ENCODE data around the gene RAMAC.

RAMAC gene

GRCh38 chr15:82993144-82993543 is 7.1 kb downstream of the RAMAC start:
- no peaks in the 10 kb centered on the region for H3K79me2 ChIP-seq (ENCODE audit: low read length)
- H3K4me2 ChIP-seq (ENCODE audit: low read length) = no peak overlapping the region
- H3K36me3 ChIP-seq (replicated peaks; ENCODE audit: low read depth, low read length) = peaks cover 18% of the 10 kb centered on the region
- H3K27me3 ChIP-seq (ENCODE audit: low read depth, low read length) = no peaks in the 10 kb centered on the region
- H4K20me1 ChIP-seq (ENCODE audit: insufficient read depth, low read length) = no peaks in the 10 kb centered on the region
- H3K27ac ChIP-seq (ENCODE audit: low read length) = no peak overlapping the region
- H2AFZ ChIP-seq (ENCODE audit: low read depth, low read length) = no peak overlapping the region
- H3K4me3 ChIP-seq (ENCODE audit: low read length) = no peak overlapping the region
- no peak for TF ChIP-seq EZH2phosphoT487 (IDR thresholded peaks at IDR 0.05; ENCODE audit: low read depth)
- TF ChIP-seq CTCF (IDR thresholded peaks at IDR 0.05; ENCODE audit: low read depth, low read length) = no peak
- no peaks in the 10 kb centered on the region for H3K9me3 ChIP-seq (ENCODE audit: insufficient read depth, low read length)
- H3K9ac ChIP-seq (ENCODE audit: low read length) = no peak overlapping the region
- no peaks in the 10 kb centered on the region for H3K4me1 ChIP-seq (ENCODE audit: low read length)

GRCh38 chr15:82995076-82995475 is 9.1 kb downstream of the RAMAC start:
- Histone ChIP-seq H3K79me2 (ENCODE audit: low read length) (no peaks in the 10 kb centered on the region), H3K4me2 (ENCODE audit: low read length) (no peak overlapping the region), H3K27ac (ENCODE audit: low read length) (no peak overlapping the region), H2AFZ (ENCODE audit: low read depth, low read length) (no peak overlapping the region), H4K20me1 (ENCODE audit: insufficient read depth, low read length) (no peaks in the 10 kb centered on the region), H3K36me3 (replicated peaks; ENCODE audit: low read depth, low read length) (peaks cover 8% of the 10 kb centered on the region), H3K4me1 (ENCODE audit: low read length) (peaks cover 3% of the 10 kb centered on the region), H3K9ac (ENCODE audit: low read length) (no peak overlapping the region), H3K9me3 (ENCODE audit: insufficient read depth, low read length) (no peaks in the 10 kb centered on the region), H3K27me3 (ENCODE audit: low read depth, low read length) (no peaks in the 10 kb centered on the region), H3K4me3 (ENCODE audit: low read length) (no peak overlapping the region)
- TF ChIP-seq EZH2phosphoT487 (IDR thresholded peaks at IDR 0.05; ENCODE audit: low read depth) (no peak), CTCF (IDR thresholded peaks at IDR 0.05; ENCODE audit: low read depth, low read length) (no peak)

GRCh38 chr15:82995938-82996337 is 9.9 kb downstream of the RAMAC start:
- no peak overlapping the region for H3K4me2 ChIP-seq (ENCODE audit: low read length)
- H3K79me2 ChIP-seq (ENCODE audit: low read length) = no peaks in the 10 kb centered on the region
- peaks cover 4% of the 10 kb centered on the region for H3K36me3 ChIP-seq (replicated peaks; ENCODE audit: low read depth, low read length)
- TF ChIP-seq EZH2phosphoT487 (IDR thresholded peaks at IDR 0.05; ENCODE audit: low read depth) = no peak
- no peak for TF ChIP-seq CTCF (IDR thresholded peaks at IDR 0.05; ENCODE audit: low read depth, low read length)
- H3K9ac ChIP-seq (ENCODE audit: low read length) = no peak overlapping the region
- H3K4me1 ChIP-seq (ENCODE audit: low read length) = peaks cover 6% of the 10 kb centered on the region
- H3K27me3 ChIP-seq (ENCODE audit: low read depth, low read length) = no peaks in the 10 kb centered on the region
- H3K4me3 ChIP-seq (ENCODE audit: low read length) = no peak overlapping the region
- no peak overlapping the region for H2AFZ ChIP-seq (ENCODE audit: low read depth, low read length)
- no peaks in the 10 kb centered on the region for H4K20me1 ChIP-seq (ENCODE audit: insufficient read depth, low read length)
- H3K9me3 ChIP-seq (ENCODE audit: insufficient read depth, low read length) = no peaks in the 10 kb centered on the region
- H3K27ac ChIP-seq (ENCODE audit: low read length) = no peak overlapping the region

- H3K27me3 ChIP-seq (ENCODE audit: low read depth, low read length) = no peaks in the 10 kb centered on the region
- no peaks in the 10 kb centered on the region for H4K20me1 ChIP-seq (ENCODE audit: insufficient read depth, low read length)
- H3K9ac ChIP-seq (ENCODE audit: low read length) = no peak overlapping the region
- H3K9me3 ChIP-seq (ENCODE audit: insufficient read depth, low read length) = no peaks in the 10 kb centered on the region
- H2AFZ ChIP-seq (ENCODE audit: low read depth, low read length) = no peak overlapping the region
- H3K4me3 ChIP-seq (ENCODE audit: low read length) = no peak overlapping the region
- H3K79me2 ChIP-seq (ENCODE audit: low read length) = no peaks in the 10 kb centered on the region
- no peak overlapping the region for H3K4me2 ChIP-seq (ENCODE audit: low read length)
- H3K36me3 ChIP-seq (replicated peaks; ENCODE audit: low read depth, low read length) = no peaks in the 10 kb centered on the region
- H3K4me1 ChIP-seq (ENCODE audit: low read length) = peaks cover 6% of the 10 kb centered on the region
- no peak for TF ChIP-seq EZH2phosphoT487 (IDR thresholded peaks at IDR 0.05; ENCODE audit: low read depth)
- no peak for TF ChIP-seq CTCF (IDR thresholded peaks at IDR 0.05; ENCODE audit: low read depth, low read length)
- H3K27ac ChIP-seq (ENCODE audit: low read length) = no peak overlapping the region
These were observed 13.4 kb downstream of the RAMAC start for GRCh38 chr15:82999426-82999825.
